Muscle layer of colon (tissue), 2 donors: Measurements from ENCODE around the gene SCN1B.
"Not testable (repeated sequence)": the region's sequence is repeated elsewhere in the genome, so short reads cannot be mapped to it uniquely, and the experiment has no call there.

ENCODE experiments used
- H3K27ac ChIP-seq: one replicate; pipeline ENCODE4 v1.7.0; 2013; ENCODE audit warnings: low read depth, mild to moderate bottlenecking, low read length, moderate library complexity
- H3K27me3 ChIP-seq, 2 donors: one replicate each; pipeline ENCODE4 v1.7.0; 2013; ENCODE audit warnings: low read length in 2 of 2, mild to moderate bottlenecking in 2 of 2; ENCODE audit not compliant: insufficient read depth in 2 of 2, control insufficient read depth in 1 of 2
- H3K36me3 ChIP-seq: one replicate; pipeline ENCODE4 v1.7.0; 2013; ENCODE audit warnings: mild to moderate bottlenecking, low read length; ENCODE audit not compliant: insufficient read depth
- H3K4me1 ChIP-seq: one replicate; pipeline ENCODE4 v1.7.0; 2013; ENCODE audit warnings: mild to moderate bottlenecking, low read length; ENCODE audit not compliant: insufficient read depth
- H3K4me3 ChIP-seq, 2 donors: one replicate each; pipeline ENCODE4 v1.7.0; 2013; ENCODE audit warnings: low read length in 2 of 2, low read depth in 1 of 2, mild to moderate bottlenecking in 1 of 2, moderate library complexity in 1 of 2
- H3K9ac ChIP-seq: one replicate; pipeline ENCODE4 v1.7.0; 2013; ENCODE audit warnings: low read length
- H3K9me3 ChIP-seq: one replicate; pipeline ENCODE4 v1.7.0; 2013; ENCODE audit warnings: mild to moderate bottlenecking, low read length
- donor health status: abdominal sarcoma.
- donor health status: Adenocarcinoma of cecum.

The SCN1B gene

DNA sequence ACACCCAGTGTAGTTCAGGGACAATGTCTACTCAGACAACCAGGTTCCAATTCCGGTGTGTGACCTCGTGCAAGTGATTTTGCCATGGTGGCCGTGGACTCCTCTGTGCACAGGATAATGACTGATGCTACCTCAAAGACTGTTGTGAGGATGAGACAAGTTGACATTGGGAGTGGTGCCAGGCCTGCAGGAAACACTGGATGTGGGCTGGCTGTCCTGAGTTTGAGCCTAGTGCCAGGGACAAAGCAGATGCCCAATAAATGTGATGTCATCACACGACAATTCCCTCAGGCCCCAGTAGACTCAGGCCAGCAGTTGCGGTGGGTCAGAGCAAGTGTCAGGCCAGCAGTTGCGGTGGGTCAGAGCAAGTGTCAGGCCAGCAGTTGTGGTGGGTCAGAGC, 6.2 kb upstream of the SCN1B start:
- H3K27ac ChIP-seq, result no peak overlapping the region
- no peaks in the 10 kb centered on the region for H3K27me3 ChIP-seq

DNA sequence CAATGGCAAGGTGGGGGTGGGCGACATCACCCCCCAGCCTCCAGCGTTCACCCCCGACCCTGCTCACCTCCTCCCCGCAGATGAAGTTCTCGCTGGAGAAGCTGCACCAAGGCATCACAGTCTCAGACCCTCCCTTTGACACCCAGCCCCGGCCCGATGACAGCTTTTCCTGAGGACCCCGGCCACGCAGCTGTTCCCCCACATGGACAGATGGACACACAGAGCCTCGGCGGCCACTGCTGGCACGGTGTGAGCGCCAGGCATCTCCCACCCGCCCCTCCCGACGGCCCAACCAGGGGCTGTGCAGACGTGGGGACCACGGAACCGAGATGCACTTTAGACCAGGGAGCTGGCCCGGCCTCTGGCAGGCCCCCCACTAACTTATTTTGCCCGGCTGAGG, 4.3 kb upstream of the SCN1B start:
- Histone ChIP-seq H3K9me3 (no peaks in the 10 kb centered on the region), H3K27ac (no peak overlapping the region), H3K27me3 (no peaks in the 10 kb centered on the region), H3K4me1 (peaks cover 4% of the 10 kb centered on the region), H3K36me3 (peaks cover 46% of the 10 kb centered on the region), H3K9ac (no peak overlapping the region), H3K4me3 (no peak overlapping the region)

More for the DNA sequence above, 6.2 kb upstream of the SCN1B start:
- H3K4me3 ChIP-seq, result no peak overlapping the region
- H3K4me1 ChIP-seq, result no peaks in the 10 kb centered on the region
- H3K36me3 ChIP-seq, result peaks cover 61% of the 10 kb centered on the region
- no peak overlapping the region for H3K9ac ChIP-seq
- H3K9me3 ChIP-seq, result no peaks in the 10 kb centered on the region

DNA sequence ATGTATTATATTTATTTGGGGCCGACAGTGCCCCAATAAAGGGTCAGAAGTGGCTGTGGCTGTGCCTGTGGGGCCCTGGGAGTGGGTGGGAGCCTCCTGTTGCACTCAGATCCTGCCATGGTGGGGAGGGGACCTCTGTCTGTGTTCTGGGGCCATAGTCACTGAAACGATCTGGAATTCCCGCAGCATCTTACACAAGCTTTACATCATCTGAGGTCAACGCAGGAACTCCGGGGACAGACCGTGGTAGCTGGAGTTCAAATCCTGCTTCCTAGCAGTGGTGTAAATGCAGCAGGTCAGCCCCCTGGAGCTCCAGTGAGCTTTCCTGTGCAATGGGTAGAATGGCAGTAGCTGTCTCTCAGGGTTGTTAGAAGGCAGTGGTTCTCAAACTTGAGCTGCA, 3.9 kb upstream of the SCN1B start:
- no peaks in the 10 kb centered on the region for H3K27me3 ChIP-seq
- no peak overlapping the region for H3K9ac ChIP-seq
- no peak overlapping the region for H3K27ac ChIP-seq
- H3K4me3 ChIP-seq, result no peak overlapping the region
- no peaks in the 10 kb centered on the region for H3K9me3 ChIP-seq
- H3K4me1 ChIP-seq, result peaks cover 4% of the 10 kb centered on the region
- peaks cover 41% of the 10 kb centered on the region for H3K36me3 ChIP-seq

DNA sequence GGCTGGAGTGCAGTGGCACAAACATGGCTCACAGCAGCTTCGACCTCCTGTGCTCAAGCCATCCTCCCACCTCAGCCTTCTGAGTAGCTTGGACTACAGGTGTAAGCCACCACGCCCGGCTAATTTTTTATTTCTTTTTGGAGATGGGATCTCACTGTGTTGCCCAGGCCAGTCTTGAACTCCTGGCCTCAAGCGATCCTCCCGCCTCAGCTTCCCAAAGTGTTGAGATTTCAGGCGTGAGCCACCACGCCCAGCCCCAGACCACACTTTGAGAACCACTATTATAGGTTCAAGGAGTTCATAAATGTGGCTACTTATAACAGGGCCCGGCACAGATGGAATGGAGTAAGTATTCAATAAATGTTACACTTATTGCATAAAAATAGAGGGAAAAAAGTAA, 3.3 kb upstream of the SCN1B start:
- Histone ChIP-seq H3K27me3 (no peaks in the 10 kb centered on the region), H3K36me3 (peaks cover 38% of the 10 kb centered on the region), H3K4me3 (no peak overlapping the region), H3K9ac (no peak overlapping the region), H3K4me1 (peaks cover 4% of the 10 kb centered on the region), H3K27ac (no peak overlapping the region), H3K9me3 (no peaks in the 10 kb centered on the region)

DNA sequence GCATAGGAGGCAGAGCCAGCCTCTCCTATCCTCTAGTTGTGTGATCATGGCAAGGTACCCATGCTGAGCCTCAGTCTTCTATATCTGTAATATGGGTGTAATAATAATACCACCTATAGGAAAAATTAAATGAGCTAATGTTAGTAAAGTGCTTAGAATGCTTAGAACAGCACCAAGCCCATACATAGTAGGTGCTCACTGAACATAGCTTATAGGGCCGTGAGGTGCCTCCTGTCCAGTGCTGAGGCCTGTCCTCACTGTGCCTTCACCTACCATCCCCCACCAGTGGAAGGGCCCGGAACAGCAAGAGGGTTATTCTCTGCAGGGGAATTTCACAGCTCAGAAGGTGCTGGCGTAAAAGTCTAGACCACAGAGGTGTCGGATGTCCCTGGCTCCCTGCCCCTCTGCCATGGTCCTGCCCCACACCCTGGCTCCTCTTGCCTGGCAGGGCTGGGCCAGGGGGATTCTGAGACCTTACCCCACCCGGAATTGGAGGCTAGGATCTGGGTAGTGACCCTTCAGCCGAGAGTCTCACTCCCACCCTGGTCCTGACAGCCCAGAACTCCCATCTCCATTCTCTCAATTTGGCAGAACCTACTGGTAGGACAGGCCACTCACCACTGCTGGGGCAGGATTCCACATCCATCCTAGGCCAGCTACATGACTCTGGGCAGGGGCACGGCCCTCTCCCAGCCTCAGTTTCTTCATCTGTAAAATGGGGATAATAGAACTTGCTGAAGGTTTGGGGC, 2.2 kb upstream of the SCN1B start:
- peaks cover 4% of the 10 kb centered on the region for H3K4me1 ChIP-seq
- peaks cover 29% of the 10 kb centered on the region for H3K36me3 ChIP-seq
- no peaks in the 10 kb centered on the region for H3K9me3 ChIP-seq
- H3K27me3 ChIP-seq, result no peaks in the 10 kb centered on the region
- no peak overlapping the region for H3K27ac ChIP-seq
- H3K4me3 ChIP-seq, result no peak overlapping the region
- no peak overlapping the region for H3K9ac ChIP-seq

DNA sequence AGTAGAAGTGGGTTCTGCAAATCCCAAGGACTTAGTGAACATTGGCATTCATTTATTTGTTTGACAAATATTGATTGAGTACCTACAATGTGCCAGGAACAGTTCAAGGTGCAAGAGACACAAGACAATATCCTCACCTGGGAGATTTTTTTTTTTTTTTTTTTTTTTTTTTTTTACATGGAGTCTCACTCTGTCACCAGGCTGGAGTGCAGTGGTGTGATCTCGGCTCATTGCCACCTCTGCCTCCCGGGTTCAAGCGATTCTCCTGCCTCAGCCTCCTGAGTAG, 1.7 kb upstream of the SCN1B start:
- H3K9ac ChIP-seq, H3K27me3 ChIP-seq, H3K4me1 ChIP-seq, H3K27ac ChIP-seq, H3K9me3 ChIP-seq, H3K4me3 ChIP-seq: not testable (repeated sequence)
- H3K36me3 ChIP-seq, result peaks cover 24% of the 10 kb centered on the region

DNA sequence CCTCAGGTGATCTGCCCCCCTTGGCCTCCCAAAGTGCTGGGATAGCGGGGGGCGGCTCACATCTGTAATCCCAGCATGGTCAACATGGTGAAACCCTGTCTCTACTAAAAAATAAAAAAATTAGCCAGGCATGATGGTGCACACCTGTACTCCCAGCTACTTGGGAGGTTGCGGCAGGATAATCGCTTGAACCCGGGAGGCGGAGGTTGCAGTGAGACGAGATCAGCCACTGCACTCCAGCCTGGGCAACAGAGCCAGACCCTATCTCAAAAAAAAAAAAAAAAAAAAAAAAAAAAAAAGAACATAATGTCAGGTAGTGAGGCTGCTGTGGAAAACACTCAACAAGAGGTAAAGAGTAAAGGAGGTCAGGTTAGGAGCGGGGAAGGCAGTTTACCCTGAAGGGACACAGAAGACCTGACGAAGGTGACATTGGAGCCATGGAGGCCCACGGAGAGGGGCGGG, 964 bp upstream of the SCN1B start:
- not testable (repeated sequence) for H3K4me3 ChIP-seq, H3K9me3 ChIP-seq, H3K4me1 ChIP-seq, H3K27ac ChIP-seq, H3K9ac ChIP-seq, H3K27me3 ChIP-seq
- peaks cover 17% of the 10 kb centered on the region for H3K36me3 ChIP-seq

DNA sequence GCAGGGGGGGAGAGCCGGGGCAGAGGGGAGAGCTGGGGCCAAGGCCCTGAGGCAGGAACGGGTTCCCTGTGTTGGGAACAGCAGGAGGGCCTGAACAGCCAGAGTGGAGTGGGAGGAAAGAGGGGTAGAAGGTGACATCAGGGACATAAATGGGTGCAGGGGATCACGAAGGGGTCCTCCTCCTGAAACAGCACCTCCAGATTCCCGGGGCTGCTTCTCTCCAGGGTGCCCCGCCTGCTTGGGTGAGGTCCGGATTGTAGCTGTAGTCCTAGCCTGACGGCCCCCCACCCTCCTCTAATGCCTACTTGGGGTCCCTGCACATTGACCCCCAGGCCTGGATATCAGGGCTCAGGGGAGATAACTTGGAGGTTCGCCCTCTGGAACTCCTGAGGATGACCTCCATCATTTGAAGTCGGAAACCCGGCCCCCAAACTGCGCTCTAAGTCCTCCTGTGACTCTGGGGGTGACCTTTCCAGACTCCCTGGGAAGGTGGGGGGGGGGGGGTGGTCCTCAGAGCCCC, 473 bp upstream of the SCN1B start:
- no peaks in the 10 kb centered on the region for H3K9me3 ChIP-seq
- peaks cover 15% of the 10 kb centered on the region for H3K36me3 ChIP-seq
- H3K9ac ChIP-seq, result no peak overlapping the region
- H3K4me1 ChIP-seq, result peaks cover 4% of the 10 kb centered on the region
- H3K27me3 ChIP-seq, result no peaks in the 10 kb centered on the region
- H3K4me3 ChIP-seq, result peak overlapping the region; percentile 20 to 38
- no peak overlapping the region for H3K27ac ChIP-seq

DNA sequence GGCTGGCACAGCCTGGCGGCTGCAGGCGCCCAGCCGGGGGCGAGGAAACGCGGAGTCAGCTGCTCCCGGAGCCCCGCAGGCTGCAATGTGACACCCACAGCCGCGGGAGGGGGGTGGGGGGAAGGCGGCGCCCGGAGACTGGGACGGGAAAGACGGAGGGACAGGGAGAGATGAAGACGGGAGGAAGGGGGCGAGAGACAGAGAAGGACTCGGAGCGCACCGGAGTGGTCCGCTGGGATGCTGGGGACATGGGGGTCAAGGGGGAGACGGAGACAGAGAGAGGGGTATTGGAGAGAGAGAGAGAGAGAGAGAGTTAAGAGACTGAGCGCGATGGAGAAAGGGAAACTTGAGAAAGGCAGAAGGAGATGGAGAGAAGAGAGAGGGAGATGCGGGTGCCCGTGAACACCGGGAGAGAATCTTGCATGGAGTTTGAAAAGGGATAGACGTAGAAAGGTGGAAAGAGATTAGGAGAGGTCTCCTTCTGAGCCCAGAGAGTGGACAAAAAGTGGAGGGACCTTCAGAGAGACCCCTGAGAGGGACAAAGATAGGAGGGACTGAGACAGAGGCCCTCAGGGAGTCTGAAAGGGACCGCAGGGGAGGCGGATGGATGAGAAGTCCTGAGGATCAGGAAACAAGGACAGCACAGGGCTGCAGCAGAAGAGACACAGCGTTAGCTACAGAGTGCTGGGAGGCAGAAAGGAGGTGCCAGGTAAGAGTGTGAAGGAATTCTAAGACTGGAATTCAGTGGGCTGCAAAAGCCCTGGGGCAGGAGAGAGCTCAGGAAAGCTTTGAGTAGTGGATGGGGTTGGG, 1.0 kb downstream of the SCN1B start:
- Histone ChIP-seq H3K36me3 (peaks cover 10% of the 10 kb centered on the region), H3K27me3 (no peaks in the 10 kb centered on the region), H3K27ac (peak overlapping the region; percentile 14), H3K9me3 (no peaks in the 10 kb centered on the region), H3K4me3 (peak overlapping the region; percentile 32 to 58), H3K4me1 (peaks cover 4% of the 10 kb centered on the region), H3K9ac (no peak overlapping the region)

DNA sequence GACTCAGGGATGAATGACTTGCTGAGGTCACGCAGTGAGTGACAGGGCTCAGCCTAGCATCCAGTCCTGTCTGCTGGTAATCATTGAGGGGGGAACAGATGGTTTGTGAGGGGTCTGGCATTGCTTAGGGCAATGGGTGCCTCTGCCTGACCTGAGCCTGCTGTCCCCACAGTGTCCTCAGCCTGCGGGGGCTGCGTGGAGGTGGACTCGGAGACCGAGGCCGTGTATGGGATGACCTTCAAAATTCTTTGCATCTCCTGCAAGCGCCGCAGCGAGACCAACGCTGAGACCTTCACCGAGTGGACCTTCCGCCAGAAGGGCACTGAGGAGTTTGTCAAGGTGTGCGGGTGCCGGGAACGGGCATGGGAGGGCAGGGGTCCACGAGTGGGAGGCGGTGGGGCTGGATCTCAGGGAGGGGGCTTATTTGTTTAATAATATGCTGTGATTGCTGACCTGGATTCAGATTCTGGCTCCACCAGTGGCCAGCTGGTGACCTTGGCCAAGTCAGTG, 2.1 kb downstream of the SCN1B start:
- no peak overlapping the region for H3K4me3 ChIP-seq
- peaks cover 2% of the 10 kb centered on the region for H3K36me3 ChIP-seq
- no peaks in the 10 kb centered on the region for H3K9me3 ChIP-seq
- peaks cover 4% of the 10 kb centered on the region for H3K4me1 ChIP-seq
- no peaks in the 10 kb centered on the region for H3K27me3 ChIP-seq
- no peak overlapping the region for H3K27ac ChIP-seq
- no peak overlapping the region for H3K9ac ChIP-seq

DNA sequence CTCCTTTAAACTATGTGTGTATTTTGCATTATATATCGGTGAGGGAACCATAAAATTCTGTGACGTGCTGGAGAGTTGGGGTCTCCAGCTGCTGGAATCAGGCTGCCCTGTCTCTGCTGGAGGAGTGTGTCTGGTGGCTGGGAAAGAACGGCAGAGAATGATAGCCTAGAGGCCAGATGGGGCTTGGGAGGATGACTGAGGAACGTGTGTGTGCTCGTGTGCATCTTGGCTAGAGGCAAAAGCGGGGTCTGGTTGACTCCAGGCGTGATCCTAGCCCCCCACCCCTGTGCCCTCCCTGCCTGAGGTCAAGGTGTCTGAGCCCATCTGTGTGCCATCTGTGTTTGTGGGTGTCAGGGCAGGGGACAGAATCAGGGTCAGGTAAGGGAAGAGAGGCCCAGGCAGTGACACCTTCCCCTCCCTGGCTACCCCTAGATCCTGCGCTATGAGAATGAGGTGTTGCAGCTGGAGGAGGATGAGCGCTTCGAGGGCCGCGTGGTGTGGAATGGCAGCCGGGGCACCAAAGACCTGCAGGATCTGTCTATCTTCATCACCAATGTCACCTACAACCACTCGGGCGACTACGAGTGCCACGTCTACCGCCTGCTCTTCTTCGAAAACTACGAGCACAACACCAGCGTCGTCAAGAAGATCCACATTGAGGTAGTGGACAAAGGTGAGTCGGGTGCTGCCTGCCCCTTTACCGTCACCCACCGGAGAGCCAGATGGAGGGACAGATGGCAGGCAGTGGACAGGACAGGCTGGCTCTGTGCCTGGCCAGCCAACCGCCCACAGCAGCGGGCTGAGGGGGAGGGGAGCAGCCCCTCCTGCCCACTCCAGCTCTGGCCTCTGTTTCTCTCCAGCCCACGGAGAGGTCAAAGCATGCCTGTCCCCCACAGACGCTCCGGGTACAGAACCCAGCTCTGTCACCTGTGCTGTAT, 3.1 kb downstream of the SCN1B start:
- H3K4me1 ChIP-seq, result peaks cover 4% of the 10 kb centered on the region
- H3K9me3 ChIP-seq, result no peaks in the 10 kb centered on the region
- no peak overlapping the region for H3K4me3 ChIP-seq
- no peak overlapping the region for H3K27ac ChIP-seq
- H3K9ac ChIP-seq, result no peak overlapping the region
- H3K36me3 ChIP-seq, result no peaks in the 10 kb centered on the region
- H3K27me3 ChIP-seq, result no peaks in the 10 kb centered on the region
